SK-N-SH (cell line): ENCODE results near the gene EPB41L2. TPM values are rescaled to one million over a fixed set of nuclear protein-coding genes. Genes with fewer than 3 reads are reported as not detected.

Experiments
- CTCF ChIA-PET: fragments of 300-600, 350-600 bp; formaldehyde crosslinking; extraction: SDS; loops from one replicate; lab custom pipeline; 2021; lab: Yijun Ruan, JAX
- POLR2A ChIA-PET: fragments of 350-600 bp; sonication (Branson Sonifier 250); formaldehyde crosslinking; extraction: SDS; loops from one replicate; lab custom pipeline; 2020; ENCODE audit warnings: antibody characterized with exemption, inconsistent platforms; lab: Yijun Ruan, JAX
- DNase-seq: peaks from one replicate; pipeline ENCODE4 v3.0.0; 2012
- H2AFZ ChIP-seq: fragments of 200-600 bp; sonication (generic); 2 replicates; pipeline ENCODE4 v1.8.1; 2016; ENCODE audit warnings: antibody characterized with exemption, mild to moderate bottlenecking, low read depth
- H3F3A ChIP-seq: fragments of 200-600 bp; sonication (generic); replicated peaks from 2 replicates; pipeline ENCODE3; 2016; ENCODE audit warnings: antibody characterized with exemption, mild to moderate bottlenecking; ENCODE audit not compliant: insufficient read depth
- H3K27ac ChIP-seq, 2 experiments: fragments of 200-500 bp in 1 of 2; fragments of 200-600 bp in 1 of 2; sonication (Bioruptor generic) in 1 of 2; sonication (generic), shearing (Covaris generic) in 1 of 2; 2 replicates each; pipeline versions ENCODE4 v1.5.1 to v1.6.1; 2014 to 2016; ENCODE audit warnings: low read depth in 2 of 2, inconsistent platforms in 1 of 2, low read length in 1 of 2, mild to moderate bottlenecking in 1 of 2, mixed read lengths in 1 of 2
- H3K27me3 ChIP-seq: fragments of 200-600 bp; sonication (generic), shearing (Covaris generic); 2 replicates; pipeline ENCODE4 v1.6.1; 2016; ENCODE audit warnings: mixed run types; ENCODE audit not compliant: insufficient read depth
- H3K36me3 ChIP-seq, 2 experiments: fragments of 200-500 bp in 1 of 2; fragments of 200-600 bp in 1 of 2; sonication (Bioruptor generic) in 1 of 2; sonication (generic) in 1 of 2; replicated peaks in 1 of 2; 2 replicates each; pipeline versions ENCODE3 to v1.5.1; 2014 to 2016; ENCODE audit warnings: low read length in 1 of 2, mild to moderate bottlenecking in 1 of 2; ENCODE audit not compliant: insufficient read depth in 2 of 2, control insufficient read depth in 1 of 2
- H3K4me1 ChIP-seq, 2 experiments: fragments of 200-500 bp in 1 of 2; fragments of 200-600 bp in 1 of 2; sonication (Bioruptor generic) in 1 of 2; sonication (generic), shearing (Covaris generic) in 1 of 2; 2 replicates each; pipeline versions ENCODE4 v1.5.1 to v1.6.1; 2014 to 2016; ENCODE audit warnings: low read depth in 1 of 2, low read length in 1 of 2, mixed run types in 1 of 2; ENCODE audit not compliant: insufficient read depth in 2 of 2, control insufficient read depth in 1 of 2
- H3K4me2 ChIP-seq: fragments of 200-600 bp; sonication (generic), shearing (Covaris generic); 2 replicates; pipeline ENCODE4 v1.6.1; 2017; ENCODE audit warnings: mixed run types
- H3K4me3 ChIP-seq, 2 experiments: fragments of 200-500 bp in 1 of 2; fragments of 200-600 bp in 1 of 2; sonication (Bioruptor generic) in 1 of 2; sonication (generic), shearing (Covaris generic) in 1 of 2; 2 replicates each; pipeline versions ENCODE4 v1.5.1 to v1.8.1; 2014 to 2016; ENCODE audit warnings: low read depth in 2 of 2, inconsistent platforms in 1 of 2, low read length in 1 of 2, mild to moderate bottlenecking in 1 of 2, mixed read lengths in 1 of 2, moderate library complexity in 1 of 2
- H3K79me2 ChIP-seq: fragments of 200-600 bp; sonication (generic); 2 replicates; pipeline ENCODE4 v1.8.1; 2017; ENCODE audit warnings: mild to moderate bottlenecking; ENCODE audit not compliant: insufficient read depth
- H3K9ac ChIP-seq: fragments of 200-600 bp; sonication (generic); 2 replicates; pipeline ENCODE4 v1.6.1; 2017; ENCODE audit warnings: mixed run types
- H3K9me2 ChIP-seq: fragments of 200-600 bp; sonication (generic); 2 replicates; pipeline ENCODE4 v1.6.1; 2017; ENCODE audit warnings: mixed run types
- H3K9me3 ChIP-seq: fragments of 200-600 bp; sonication (generic); 2 replicates; pipeline ENCODE4 v1.6.1; 2017; ENCODE audit warnings: mixed run types, mild to moderate bottlenecking, moderate library complexity
- H4K20me1 ChIP-seq: fragments of 200-600 bp; sonication (generic); 2 replicates; pipeline ENCODE4 v1.6.1; 2017; ENCODE audit warnings: mild to moderate bottlenecking, mixed run types; ENCODE audit not compliant: insufficient read depth
- FOSL2 ChIP-seq: IDR thresholded peaks from 2 replicates; pipeline ENCODE4 v1.4.0; 2012; ENCODE audit warnings: low read depth, mild to moderate bottlenecking, moderate library complexity, borderline replicate concordance
- FOXJ3 ChIP-seq: sonication (generic); formaldehyde crosslinking; IDR thresholded peaks from 2 replicates; pipeline ENCODE4 v1.5.1; 2020; ENCODE audit warnings: mild to moderate bottlenecking, missing genetic modification reagents
- IRF3 ChIP-seq: fragments of 150-350 bp; IDR thresholded peaks from 2 replicates; pipeline ENCODE4 v1.6.1; 2016; ENCODE audit warnings: mild to moderate bottlenecking, low read depth, low read length
- MEF2A ChIP-seq: IDR thresholded peaks from 2 replicates; pipeline ENCODE4 v1.4.0; 2012; ENCODE audit warnings: low read depth, borderline replicate concordance
- MXI1 ChIP-seq: IDR thresholded peaks from 2 replicates; pipeline ENCODE4 v1.6.1; 2012; ENCODE audit warnings: mild to moderate bottlenecking, low read depth, low read length, improper control_type of control experiment
- NRF1 ChIP-seq: IDR thresholded peaks from 2 replicates; pipeline ENCODE4 v1.6.1; 2012; ENCODE audit warnings: low read depth, mild to moderate bottlenecking, low read length
- SIN3A ChIP-seq: IDR thresholded peaks from 2 replicates; pipeline ENCODE4 v1.6.1; 2012; ENCODE audit warnings: low read depth, mild to moderate bottlenecking, low read length, moderate library complexity, borderline replicate concordance
- USF1 ChIP-seq: IDR thresholded peaks from 2 replicates; pipeline ENCODE4 v1.4.0; 2012; ENCODE audit warnings: low read depth, borderline replicate concordance
- ZBTB33 ChIP-seq: IDR thresholded peaks from 2 replicates; pipeline ENCODE4 v1.4.0; 2012; ENCODE audit warnings: low read depth, borderline replicate concordance
- WGBS: methylation state at CpG from one replicate; pipeline ENCODE4 v1.1.6; 2017; ENCODE audit warnings: low lambda C conversion rate; 5-methylcytosine and 5-hydroxymethylcytosine counted together
- polyA plus RNA-seq, 3 experiments: library from polyadenylated mRNA; depleted of rRNA; stranded (reverse); fragments of >200 nt; gene quantifications; 2 replicates each; pipeline ENCODE4 v1.2.3, GENCODE V29; 2012
- TF ChIP-seq, protein P1 (sequence below): fragments of 150-350 bp; IDR thresholded peaks from 2 replicates; pipeline ENCODE4 v1.6.1; 2017; ENCODE audit warnings: antibody characterized with exemption, low read length, low read depth, borderline replicate concordance

The EPB41L2 gene
- polyA plus RNA-seq, 1 of the 3 experiments (the other 2 are of a cell fraction) = 1.4 TPM

- POLR2A ChIA-PET = no interaction called here
- CTCF ChIA-PET = no interaction called here
Observed at GRCh38 chr6:131027326-131027725, 35.7 kb downstream of the EPB41L2 start.

More at GRCh38 chr6:131027326-131027725, 35.7 kb downstream of the EPB41L2 start:
- H2AFZ ChIP-seq = no peak overlapping the region
- no peak overlapping the region for H3K4me3 ChIP-seq
- no peaks in the 10 kb centered on the region for H3K36me3 ChIP-seq
- no peak overlapping the region for H3K9ac ChIP-seq
- no peaks in the 10 kb centered on the region; the same call in 1 of the 2 replicates for H3K27me3 ChIP-seq
- TF ChIP-seq FOSL2 (no peak), SIN3A (no peak), NRF1 (no peak), ZBTB33 (no peak), MXI1 (no peak), USF1 (no peak), MEF2A (no peak), FOXJ3 (no peak), IRF3 (no peak)
- TF ChIP-seq, protein P1, sequence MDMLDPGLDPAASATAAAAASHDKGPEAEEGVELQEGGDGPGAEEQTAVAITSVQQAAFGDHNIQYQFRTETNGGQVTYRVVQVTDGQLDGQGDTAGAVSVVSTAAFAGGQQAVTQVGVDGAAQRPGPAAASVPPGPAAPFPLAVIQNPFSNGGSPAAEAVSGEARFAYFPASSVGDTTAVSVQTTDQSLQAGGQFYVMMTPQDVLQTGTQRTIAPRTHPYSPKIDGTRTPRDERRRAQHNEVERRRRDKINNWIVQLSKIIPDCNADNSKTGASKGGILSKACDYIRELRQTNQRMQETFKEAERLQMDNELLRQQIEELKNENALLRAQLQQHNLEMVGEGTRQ = no peak
- WGBS = 16% methylated on average over 2 of the region's 2 CpGs
- no peaks in the 10 kb centered on the region for H3K9me2 ChIP-seq
- no peaks in the 10 kb centered on the region for H3F3A ChIP-seq
- no peak overlapping the region for H3K4me2 ChIP-seq
- DNase-seq = no peak
- H3K9me3 ChIP-seq = no peaks in the 10 kb centered on the region
- no peaks in the 10 kb centered on the region for H4K20me1 ChIP-seq
- H3K27ac ChIP-seq = no peak overlapping the region
- H3K4me1 ChIP-seq = peaks cover 0 to 8% of the 10 kb centered on the region in 2 experiments; a peak in 1 of 4 replicates
- H3K79me2 ChIP-seq = no peaks in the 10 kb centered on the region
